IPS-18c (cell line): ENCODE results near the gene TSPEAR.
A peak's percentile ranks its signal among the peaks of the same experiment; 100 is the strongest.
"Not testable (repeated sequence)": the region's sequence is repeated elsewhere in the genome, so short reads cannot be mapped to it uniquely, and the experiment has no call there.

Experiments used
- H3K4me3 ChIP-seq: 2 replicates; pipeline ENCODE4 v1.7.0; 2013; ENCODE audit warnings: low read depth, mild to moderate bottlenecking, low read length, moderate library complexity; ENCODE audit not compliant: insufficient read depth
- H3K9me3 ChIP-seq: one replicate; pipeline ENCODE4 v1.6.1; 2013; ENCODE audit warnings: mild to moderate bottlenecking, low read length, moderate library complexity; ENCODE audit not compliant: control insufficient read depth, insufficient read depth

The TSPEAR gene

DNA sequence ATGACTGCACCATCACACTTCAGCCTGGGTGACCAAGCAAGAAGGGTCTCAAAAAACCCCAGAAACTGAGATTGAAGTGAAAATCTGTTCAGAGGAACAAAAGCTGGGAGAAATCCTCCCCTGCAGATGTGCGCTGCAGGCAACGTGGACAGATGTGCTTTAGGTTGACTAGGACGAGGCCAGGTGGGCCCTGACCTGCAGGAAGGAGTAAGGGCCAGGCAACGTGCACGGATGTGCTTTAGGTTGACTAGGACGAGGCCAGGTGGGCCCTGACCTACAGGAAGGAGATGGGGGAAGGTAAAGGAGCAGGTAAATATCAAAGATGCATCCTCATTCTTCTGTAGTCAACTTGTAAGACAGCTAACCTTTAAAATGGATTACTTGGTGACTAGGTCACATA, 26.9 kb downstream of the TSPEAR start:
- no peaks in the 10 kb centered on the region for H3K9me3 ChIP-seq

DNA sequence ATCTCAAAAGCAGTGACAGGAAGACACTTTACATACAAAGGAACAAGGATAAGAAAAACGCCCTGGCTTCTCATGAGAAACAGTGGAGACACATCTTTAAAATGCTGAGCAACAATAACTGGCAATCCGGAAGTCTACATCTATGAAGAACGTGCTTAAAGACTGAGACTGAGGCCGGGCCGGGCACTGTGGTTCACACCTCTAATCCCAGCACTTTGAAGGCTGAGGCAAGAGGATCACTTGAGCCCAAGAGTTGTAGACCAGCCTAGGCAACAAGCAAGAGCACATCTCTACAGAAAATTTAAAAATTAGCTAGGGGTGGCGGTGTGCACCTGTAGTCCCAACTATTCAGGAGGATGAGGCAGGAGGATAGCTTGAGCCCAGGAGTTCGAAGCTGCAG, 27.3 kb downstream of the TSPEAR start:
- Histone ChIP-seq H3K4me3 (no peak overlapping the region), H3K9me3 (no peaks in the 10 kb centered on the region)

More for the DNA sequence above, 26.9 kb downstream of the TSPEAR start:
- no peak overlapping the region for H3K4me3 ChIP-seq

DNA sequence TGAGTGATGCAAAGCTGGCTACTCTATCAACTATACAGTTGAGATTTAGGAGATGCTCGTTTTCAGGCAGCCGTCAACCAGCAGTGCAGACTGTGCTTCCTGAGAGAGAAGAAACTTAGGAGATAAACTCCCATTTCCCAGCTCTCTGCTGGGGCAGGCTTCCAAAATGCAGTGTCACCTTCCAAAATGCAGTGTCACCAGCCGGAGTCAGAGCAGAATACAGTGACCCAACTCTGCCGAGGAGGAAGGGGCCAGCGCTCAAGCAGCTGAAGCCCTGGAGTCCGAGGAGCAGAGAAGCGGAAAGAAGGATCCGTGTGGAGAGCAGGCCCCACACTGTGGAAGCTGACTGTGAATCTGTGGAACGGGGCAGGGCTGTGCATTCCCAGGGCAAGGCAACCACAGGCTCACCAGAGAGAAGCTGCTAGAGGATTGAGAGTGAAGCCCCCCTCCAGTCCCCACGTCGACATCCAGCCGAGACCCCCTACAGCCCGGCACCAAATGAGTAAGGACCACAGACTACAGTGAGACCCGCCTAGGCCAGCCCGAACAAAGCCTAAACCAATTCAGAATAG, 28.7 kb downstream of the TSPEAR start:
- no peak overlapping the region for H3K4me3 ChIP-seq
- no peaks in the 10 kb centered on the region for H3K9me3 ChIP-seq

DNA sequence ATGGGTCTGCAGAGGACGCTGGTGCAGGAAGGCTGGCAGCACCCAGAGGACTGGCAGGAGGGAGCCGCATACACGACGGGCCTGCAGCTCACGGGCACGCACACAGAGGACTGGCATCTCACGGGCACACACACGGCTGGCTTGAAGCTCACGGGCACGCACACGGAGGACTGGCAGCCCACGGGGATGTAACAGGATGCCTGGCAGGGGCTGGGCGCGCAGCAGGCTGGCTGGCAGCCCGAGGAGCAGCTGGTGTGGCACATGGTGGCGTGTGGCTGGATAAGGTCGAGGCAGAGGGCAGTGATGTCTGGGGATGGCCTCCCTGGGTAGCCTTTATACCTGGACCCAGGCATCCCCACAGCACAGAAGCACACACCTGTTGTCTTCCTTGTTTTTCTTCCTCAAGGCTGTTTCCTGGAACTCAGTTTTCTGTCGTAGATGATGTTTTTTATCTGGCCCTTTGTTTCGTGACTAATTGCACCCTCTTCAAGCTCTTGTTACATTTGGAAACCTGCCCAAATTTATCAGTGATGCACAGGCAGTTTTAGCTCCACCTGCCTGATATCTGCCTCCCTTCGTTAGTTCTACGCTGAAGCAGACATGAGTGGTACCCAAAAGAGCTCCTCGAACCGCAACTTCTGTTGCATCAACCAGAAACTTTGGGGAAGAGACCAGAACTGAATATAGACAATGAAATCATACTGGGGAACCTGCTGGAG, 29.4 kb downstream of the TSPEAR start, which contains the start of gene KRTAP12-1:
Gene KRTAP12-1 (minus strand): TSS at position 303 of the 719 bp plus-strand sequence. CDS start 40 bp downstream, at position 263.
- Histone ChIP-seq H3K4me3 (no peak within 1 kb of the TSS), H3K9me3 (no peaks in the 10 kb centered on the region)

DNA sequence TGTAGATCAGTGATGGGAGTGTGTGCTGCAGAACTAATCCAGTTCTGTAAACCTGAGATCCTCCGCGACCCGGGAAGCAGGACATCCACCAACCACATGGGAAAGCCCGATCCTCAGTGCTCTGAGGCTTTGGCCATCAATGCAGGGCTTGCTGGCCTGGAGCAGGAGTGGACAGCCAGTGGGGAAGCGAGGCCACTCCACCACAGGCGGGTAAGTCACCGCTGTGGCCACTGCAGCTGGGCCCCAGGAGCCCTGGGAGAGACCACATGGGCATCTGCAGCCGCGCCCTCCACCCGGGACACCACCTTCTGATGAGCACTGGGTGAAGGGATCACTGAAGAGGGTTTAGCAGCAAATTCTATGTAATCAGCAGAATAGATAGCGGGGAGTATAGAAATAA, 30.2 kb downstream of the TSPEAR start:
- H3K4me3 ChIP-seq, result no peak overlapping the region
- no peaks in the 10 kb centered on the region for H3K9me3 ChIP-seq

DNA sequence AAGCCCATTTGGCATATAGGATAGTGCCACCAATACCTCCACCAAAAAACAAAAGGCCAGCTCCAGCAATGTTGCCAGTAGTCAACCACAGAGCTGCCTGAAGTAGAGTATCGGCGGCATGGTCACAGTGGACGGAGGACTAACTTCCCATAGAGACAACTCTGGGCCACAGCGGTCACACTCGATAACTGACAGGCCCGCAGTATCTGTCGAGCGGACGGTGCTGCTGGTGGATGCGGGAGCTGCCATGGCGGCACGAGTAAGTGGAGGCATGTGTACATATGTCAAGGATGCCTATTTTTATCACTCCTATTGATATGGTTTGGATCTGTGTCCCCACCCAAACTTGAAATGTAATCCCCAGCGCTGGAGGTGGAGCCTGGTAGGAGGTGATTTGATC, 33.5 kb downstream of the TSPEAR start:
- Histone ChIP-seq H3K4me3 (no peak overlapping the region), H3K9me3 (no peaks in the 10 kb centered on the region)

DNA sequence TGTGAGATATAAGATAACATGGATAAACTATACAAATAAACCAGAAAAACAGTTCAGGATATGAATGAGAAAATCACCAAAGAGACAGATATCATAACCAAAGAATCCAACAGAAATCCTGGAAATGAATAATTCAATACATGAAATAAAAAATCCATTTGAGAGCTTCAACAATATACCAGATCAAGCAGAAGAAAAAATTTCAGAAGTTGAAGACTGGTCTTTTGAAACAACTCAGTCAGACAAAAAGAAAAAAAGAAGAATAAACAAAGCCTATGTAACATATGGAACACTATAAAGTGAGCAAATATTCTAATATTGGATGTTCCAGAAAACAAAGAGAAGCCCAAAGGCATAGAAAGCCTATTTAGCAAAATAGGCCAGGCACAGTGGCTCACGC, 39.5 kb downstream of the TSPEAR start:
- H3K9me3 ChIP-seq, result peaks cover 11% of the 10 kb centered on the region

DNA sequence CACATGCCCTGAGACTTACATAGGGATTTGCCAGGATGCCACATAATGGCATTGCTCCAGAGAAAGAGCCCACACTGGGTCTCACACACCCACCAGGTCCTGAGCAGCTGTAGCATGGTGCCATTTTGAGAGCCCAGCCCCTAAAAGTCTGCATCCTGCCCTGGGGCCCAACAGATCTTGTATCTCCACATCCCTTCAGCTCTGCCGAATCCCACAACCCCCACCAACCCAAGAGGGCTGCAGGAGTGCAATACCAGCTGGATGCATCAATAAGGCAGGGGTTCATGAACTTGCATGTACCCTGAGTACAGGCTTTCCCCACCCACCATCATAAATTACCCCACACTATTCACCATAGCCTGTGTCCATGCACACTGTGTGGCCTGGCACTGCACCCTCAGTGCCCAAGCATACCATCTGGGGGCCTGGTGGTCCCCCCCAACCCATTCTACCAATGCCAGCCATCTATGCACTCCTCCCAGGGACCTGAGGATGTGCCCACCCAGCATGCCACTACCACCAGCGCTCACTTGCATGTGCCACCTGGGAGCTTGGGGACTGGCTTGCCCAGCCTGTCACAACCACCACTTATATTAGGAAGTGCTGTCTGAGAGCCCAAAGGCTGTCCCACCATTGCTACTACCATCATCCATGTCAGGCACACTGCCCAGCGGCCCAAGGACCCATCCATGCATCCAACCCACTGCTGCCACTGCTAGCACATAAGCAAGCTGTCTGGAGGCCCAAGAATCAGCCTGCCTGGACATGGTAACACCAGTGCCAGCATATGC, 40.5 kb downstream of the TSPEAR start:
- peaks cover 11% of the 10 kb centered on the region for H3K9me3 ChIP-seq
- peak overlapping the region; percentile 15; the same call in 1 of the 2 replicates for H3K4me3 ChIP-seq

More for the DNA sequence above, 39.5 kb downstream of the TSPEAR start:
- H3K4me3 ChIP-seq, result no peak overlapping the region

DNA sequence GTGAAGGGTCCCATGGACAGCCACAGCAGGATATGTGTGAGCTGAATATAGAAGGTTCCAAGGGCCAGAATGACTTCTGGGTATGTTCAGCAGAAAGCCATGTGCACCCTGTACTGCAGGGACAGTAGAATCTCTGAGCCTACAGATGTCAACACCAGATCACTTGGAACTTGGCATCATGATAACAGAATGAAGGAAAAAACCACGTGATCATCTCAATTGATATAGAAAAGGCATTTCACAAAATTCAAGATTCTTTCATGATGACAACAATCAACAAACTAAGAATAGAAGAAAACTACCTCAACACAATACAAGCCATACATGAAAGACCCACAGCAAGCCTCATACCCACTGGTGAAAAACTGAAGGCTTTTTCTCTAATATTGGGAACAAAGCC, 43.8 kb downstream of the TSPEAR start:
- Histone ChIP-seq H3K4me3 (no peak overlapping the region), H3K9me3 (peaks cover 11% of the 10 kb centered on the region)

DNA sequence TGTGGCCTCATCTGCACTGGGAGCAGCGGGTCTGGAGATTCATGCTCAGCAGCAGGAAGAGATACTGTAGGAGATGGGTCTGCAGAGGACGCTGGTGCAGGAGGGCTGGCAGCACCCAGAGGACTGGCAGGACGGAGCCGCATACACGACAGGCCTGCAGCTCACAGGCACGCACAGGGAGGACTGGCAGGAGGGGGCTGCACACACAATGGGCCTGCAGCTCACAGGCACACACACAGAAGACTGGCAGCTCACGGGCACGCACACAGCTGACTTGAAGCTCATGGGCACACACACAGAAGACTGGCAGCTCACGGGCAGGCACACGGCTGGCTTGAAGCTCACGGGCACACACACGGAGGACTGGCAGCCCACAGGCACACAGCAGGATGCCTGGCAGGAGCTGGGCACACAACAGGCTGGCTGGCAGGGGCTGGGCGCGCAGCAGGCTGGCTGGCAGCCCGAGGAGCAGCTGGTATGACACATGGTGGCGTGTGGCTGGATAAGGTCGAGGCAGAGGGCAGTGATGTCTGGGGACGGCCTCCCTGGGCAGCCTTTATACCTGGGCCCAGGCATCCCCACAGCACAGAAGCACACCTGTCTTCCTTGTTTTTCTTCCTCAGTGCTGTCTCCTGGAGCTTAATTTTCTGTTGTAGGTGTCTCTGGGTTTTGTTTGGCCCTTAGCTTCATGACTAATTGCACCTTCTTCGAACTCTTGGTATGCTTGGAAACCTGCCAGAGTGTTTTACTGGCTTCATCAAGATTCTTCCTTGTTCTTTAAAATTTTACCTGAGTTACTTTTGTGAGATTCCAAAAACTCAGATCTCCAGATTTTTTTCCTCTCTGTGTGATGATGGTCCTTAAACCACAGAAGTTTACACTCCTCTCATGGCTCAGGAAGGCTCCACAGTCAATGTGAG, 44.7 kb downstream of the TSPEAR start, which contains the start of gene KRTAP12-2:
Gene KRTAP12-2 (minus strand): TSS at position 527 of the 920 bp plus-strand sequence. CDS start 41 bp downstream, at position 486.
- Histone ChIP-seq H3K4me3 (no peak within 1 kb of the TSS), H3K9me3 (peaks cover 11% of the 10 kb centered on the region)

DNA sequence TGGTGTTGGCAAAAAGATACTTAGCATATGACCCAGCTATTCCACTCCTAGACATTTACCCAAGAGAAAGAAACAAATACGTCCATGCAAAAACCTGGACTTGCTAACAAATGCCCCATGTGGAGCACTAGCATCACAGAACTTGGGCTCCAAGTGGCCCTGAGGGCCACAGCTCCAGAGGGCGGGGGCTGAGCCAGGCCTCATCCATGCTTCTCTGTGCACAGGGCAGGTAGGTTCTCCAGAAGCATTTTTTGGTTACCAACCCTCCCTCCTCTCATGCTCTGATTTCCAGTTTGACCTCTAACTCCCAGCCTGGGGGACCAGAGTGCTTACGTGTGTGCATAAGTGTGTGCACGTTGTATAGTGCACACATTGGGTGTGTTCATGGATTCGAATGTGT, 46.7 kb downstream of the TSPEAR start:
- Histone ChIP-seq H3K9me3 (no peaks in the 10 kb centered on the region), H3K4me3 (no peak overlapping the region)

DNA sequence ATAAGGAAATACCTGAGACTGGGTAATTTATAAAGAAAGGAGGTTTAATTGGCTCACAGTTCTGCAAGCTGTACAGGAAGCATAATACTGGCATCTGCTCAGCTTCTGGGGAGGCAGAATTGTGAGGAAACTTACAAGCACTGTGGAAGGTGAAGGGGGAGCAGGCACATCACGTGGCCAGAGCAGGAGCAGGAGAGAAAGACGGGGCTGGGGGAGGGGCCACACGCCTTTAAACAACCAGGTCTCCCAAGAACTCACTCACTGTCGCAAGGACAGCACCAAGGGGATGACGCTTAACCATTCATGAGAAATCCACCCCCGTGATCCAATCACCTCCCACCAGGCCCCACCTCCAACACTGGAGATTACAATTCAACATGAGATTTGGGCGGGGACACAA, 49.8 kb downstream of the TSPEAR start:
- H3K4me3 ChIP-seq, H3K9me3 ChIP-seq: not testable (repeated sequence)

DNA sequence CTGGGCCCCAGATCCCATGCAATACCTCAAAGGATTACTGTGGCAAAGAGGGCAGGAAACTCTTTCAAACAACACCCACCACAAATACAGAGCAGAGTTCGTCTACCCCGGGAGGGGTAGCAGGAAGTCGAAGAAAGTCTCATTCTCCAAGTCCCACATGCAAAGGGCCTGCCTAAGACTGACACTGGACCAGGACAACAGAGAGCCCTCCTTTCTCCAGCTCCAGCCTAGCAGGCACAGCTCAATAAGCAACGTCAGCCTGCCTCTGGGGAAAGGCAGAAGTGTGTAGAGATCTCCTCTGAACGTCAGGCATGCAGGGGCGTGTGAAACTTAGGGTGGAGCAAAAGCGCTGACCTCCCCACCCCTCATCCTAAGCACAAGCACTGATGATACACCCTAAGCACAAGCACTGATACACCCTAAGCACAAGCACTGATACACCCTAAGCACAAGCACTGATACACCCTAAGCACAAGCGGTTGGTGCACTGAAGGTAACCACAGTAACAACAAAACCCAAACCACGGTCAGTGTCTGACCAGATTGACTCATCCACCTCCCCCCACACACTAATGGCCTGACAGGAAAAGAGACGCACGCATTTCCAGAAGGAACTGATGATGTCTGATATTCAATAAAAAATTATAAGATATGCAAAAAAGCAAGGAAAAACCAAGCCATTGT, 52.3 kb downstream of the TSPEAR start:
- Histone ChIP-seq H3K9me3 (no peaks in the 10 kb centered on the region), H3K4me3 (no peak overlapping the region)

DNA sequence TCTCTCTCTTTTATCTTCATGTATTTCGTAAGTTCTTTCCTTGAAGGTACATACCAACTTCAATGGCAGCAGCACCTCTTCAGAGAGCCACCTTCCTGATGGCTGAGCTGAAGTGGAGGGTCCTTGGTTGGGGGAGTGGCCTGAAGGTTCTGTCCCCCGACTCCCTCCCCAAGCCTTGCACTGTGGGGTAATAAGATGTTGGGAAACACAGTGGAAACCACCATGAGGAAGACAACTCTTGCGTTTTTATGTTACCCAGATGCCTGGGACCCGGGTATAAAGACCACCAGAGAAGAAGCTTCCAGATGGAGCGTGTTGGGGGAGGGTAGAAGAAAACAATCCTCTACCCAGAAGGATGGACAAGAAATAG, 52.8 kb downstream of the TSPEAR start:
- H3K4me3 ChIP-seq, result no peak overlapping the region
- H3K9me3 ChIP-seq, result no peaks in the 10 kb centered on the region

DNA sequence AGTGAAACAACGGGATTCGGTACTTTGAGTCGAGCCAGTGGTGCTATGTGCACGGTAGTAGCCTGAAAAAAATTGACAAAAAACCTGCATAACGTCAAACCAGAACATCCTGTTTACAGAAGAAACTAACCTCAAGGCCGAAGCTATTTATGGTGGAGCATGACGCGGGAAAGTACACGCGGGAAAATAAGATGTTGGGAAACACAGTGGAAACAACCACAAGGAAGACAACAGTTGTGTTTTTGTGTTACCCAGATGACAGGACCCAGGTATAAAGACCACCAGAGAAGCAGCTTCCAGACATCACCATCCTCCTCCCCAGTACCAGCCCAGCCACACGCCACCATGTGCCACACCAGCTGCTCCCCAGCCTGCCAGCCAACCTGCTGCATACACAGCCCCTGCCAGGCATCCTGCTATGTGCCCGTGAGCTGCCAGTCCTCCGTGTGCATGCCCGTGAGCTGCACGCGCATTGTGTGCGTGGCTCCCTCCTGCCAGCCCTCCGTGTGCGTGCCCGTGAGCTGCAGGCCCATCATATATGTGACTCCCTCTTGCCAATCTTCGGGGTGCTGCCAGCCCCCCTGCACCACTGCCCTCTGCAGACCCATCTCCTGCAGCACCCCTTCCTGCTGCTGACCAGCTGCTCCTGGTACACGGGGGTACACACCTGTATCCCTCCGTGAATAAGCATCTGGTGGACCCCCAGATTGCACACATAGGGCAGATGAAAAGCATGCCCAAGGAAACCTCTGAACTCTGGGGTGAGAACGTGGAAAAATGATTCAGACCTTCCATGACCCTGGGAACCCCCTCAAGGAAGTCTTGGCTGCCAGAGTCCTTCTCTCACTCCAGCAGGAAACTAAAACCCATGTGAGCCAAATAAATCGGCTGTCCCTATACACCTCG, 53.5 kb downstream of the TSPEAR start, which contains the start of gene KRTAP12-3:
Gene KRTAP12-3 (plus strand): TSS at position 298 of the 906 bp plus-strand sequence. CDS start 48 bp downstream, at position 346.
- no peak within 1 kb of the TSS for H3K4me3 ChIP-seq
- no peaks in the 10 kb centered on the region for H3K9me3 ChIP-seq
